ENCODE data around the gene PPP2R2C. TPM values are rescaled to one million over a fixed set of nuclear protein-coding genes. Genes with fewer than 3 reads are reported as not detected.
A peak's percentile ranks its signal among the peaks of the same experiment; 100 is the strongest.

The PPP2R2C gene
- polyA plus RNA-seq (2013, experiment 1 of 2): not detected
- polyA plus RNA-seq (2013, experiment 2 of 2): not detected

DNA sequence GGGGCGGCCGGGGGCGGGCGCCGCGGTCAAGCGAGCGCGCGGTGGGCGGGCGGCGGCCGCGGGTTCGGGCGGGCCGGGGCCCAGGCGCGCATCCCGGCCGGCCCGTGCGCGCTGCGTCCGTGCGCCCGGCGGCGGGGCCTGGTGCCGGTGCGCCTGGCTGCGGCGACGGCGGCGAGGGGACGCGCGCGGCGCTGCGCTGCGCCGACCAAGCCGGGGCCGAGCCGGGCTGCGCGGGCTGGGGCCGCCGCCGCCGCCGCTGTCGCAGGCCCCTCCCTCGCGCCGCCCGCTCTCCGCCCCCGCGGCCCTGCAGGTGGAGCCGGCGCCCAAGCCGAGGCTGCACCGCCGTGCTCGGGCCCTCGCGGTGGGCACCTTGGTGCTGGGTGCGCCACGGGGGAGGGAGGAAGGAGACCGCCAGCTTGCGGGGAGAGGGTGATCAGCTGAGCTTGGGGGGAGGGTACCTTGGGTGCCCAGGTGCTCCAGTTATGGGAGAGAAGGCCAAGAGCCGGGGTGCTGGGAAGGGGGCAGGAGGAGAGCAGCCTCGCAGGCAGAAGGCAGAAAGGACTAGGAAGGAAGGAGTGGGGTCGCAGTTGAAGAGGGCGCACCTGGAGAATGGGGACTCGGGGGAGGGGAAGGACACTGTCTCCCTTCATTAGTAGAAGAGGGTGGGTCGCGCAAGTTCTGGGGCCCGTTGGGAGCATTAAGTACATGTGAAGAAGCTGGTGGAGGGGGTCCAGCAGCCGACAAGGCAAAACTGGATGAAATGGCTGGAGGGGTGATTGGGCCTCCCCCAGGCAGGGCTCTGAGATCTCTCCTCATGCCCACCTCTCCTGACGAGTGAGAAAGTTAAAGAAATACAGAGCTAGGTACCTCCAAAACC lies at the start of gene PPP2R2C:
Gene PPP2R2C (minus strand): TSS at position 228 of the 877 bp plus-strand sequence. CDS start 385 bp downstream, outside the sequence.
- Histone ChIP-seq H3K4me3 (ENCODE audit: insufficient read depth in 1 of 2, low read depth in 1 of 2, low read length in 2 of 2) (peak within 1 kb of the TSS in 1 of 2 experiments; percentile 20), H2BK120ac (ENCODE audit: low read depth, low read length) (no peak within 1 kb of the TSS), H2BK5ac (ENCODE audit: low read depth, low read length, poor library complexity, severe bottlenecking) (no peak within 1 kb of the TSS), H2AK5ac (ENCODE audit: low read length, severe bottlenecking) (no peak within 1 kb of the TSS), H3K9me3 (ENCODE audit: control insufficient read depth, low read length) (no peaks in the 10 kb centered on the region), H2BK15ac (ENCODE audit: low read depth, poor library complexity, severe bottlenecking) (no peak within 1 kb of the TSS), H3K27me3 (ENCODE audit: control insufficient read depth in 1 of 2, insufficient read depth in 1 of 2, low read length in 2 of 2) (peaks cover 60 to 61% of the 10 kb centered on the region in 2 experiments), H3K4me2 (ENCODE audit: low read length, poor library complexity, severe bottlenecking) (peak within 1 kb of the TSS; percentile 8), H4K8ac (ENCODE audit: low read length) (no peak within 1 kb of the TSS), H3K27ac (ENCODE audit: low read length, poor library complexity, severe bottlenecking) (no peak within 1 kb of the TSS), H2BK12ac (ENCODE audit: low read length in 2 of 2) (no peak within 1 kb of the TSS), H3K9ac (ENCODE audit: low read length) (no peak within 1 kb of the TSS), H3K79me1 (replicated peaks; ENCODE audit: low read length, poor library complexity, severe bottlenecking) (no peaks in the 10 kb centered on the region), H3K4me1 (ENCODE audit: control insufficient read depth, insufficient read depth, low read depth, low read length) (peaks cover 16% of the 10 kb centered on the region), H2AFZ (ENCODE audit: low read depth, low read length) (no peak within 1 kb of the TSS), H3K4ac (ENCODE audit: low read depth in 1 of 2, low read length in 2 of 2) (no peak within 1 kb of the TSS), H3K23ac (ENCODE audit: low read length in 2 of 2) (no peak within 1 kb of the TSS), H3K14ac (ENCODE audit: low read length in 2 of 2) (no peak within 1 kb of the TSS), H4K91ac (ENCODE audit: low read length) (no peak within 1 kb of the TSS), H3K36me3 (ENCODE audit: control insufficient read depth in 1 of 2, insufficient read depth in 2 of 2, low read depth in 1 of 2, low read length in 2 of 2) (no peaks in the 10 kb centered on the region), H3K18ac (ENCODE audit: low read depth in 1 of 2, low read length in 2 of 2) (no peak within 1 kb of the TSS)
- 8% methylated on average over 30 of the region's 86 CpGs for WGBS
- no peak for DNase-seq

DNA sequence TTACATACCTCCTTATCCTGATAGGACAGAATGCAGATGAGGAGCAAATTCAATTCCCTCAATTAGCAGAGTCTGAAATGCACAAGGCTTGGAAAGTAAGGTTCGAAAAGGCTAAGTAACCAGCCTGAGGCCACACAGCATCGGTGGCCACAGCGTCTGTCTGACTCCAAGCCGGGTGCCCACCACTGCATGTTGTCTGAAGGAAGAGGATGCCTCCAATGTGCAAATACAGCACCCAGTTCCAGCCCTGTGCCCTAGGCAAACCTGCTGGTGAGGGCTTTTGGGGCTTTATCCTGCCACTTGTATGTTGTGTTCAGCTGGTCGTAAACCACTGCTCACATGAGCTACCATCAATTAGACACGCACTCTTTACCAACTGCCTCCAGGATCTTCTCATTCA lies 48.6 kb upstream of the PPP2R2C start:
- Histone ChIP-seq H3K4me2 (ENCODE audit: low read length, poor library complexity, severe bottlenecking) (no peak overlapping the region), H3K4ac (ENCODE audit: low read depth in 1 of 2, low read length in 2 of 2) (no peak overlapping the region), H4K8ac (ENCODE audit: low read length) (no peak overlapping the region), H3K18ac (ENCODE audit: low read depth in 1 of 2, low read length in 2 of 2) (no peak overlapping the region), H2BK5ac (ENCODE audit: low read depth, low read length, poor library complexity, severe bottlenecking) (no peak overlapping the region), H3K27ac (ENCODE audit: low read length, poor library complexity, severe bottlenecking) (no peak overlapping the region), H3K4me1 (ENCODE audit: control insufficient read depth, insufficient read depth, low read depth, low read length) (no peaks in the 10 kb centered on the region), H2AK5ac (ENCODE audit: low read length, severe bottlenecking) (no peak overlapping the region), H3K14ac (ENCODE audit: low read length in 2 of 2) (no peak overlapping the region), H3K27me3 (ENCODE audit: control insufficient read depth in 1 of 2, insufficient read depth in 1 of 2, low read length in 2 of 2) (peaks cover 0 to 31% of the 10 kb centered on the region in 2 experiments), H3K9me3 (ENCODE audit: control insufficient read depth, low read length) (no peaks in the 10 kb centered on the region), H3K79me1 (replicated peaks; ENCODE audit: low read length, poor library complexity, severe bottlenecking) (no peaks in the 10 kb centered on the region), H2BK15ac (ENCODE audit: low read depth, poor library complexity, severe bottlenecking) (no peak overlapping the region), H3K9ac (ENCODE audit: low read length) (no peak overlapping the region), H3K36me3 (ENCODE audit: control insufficient read depth in 1 of 2, insufficient read depth in 2 of 2, low read depth in 1 of 2, low read length in 2 of 2) (no peaks in the 10 kb centered on the region), H2BK120ac (ENCODE audit: low read depth, low read length) (no peak overlapping the region), H3K23ac (ENCODE audit: low read length in 2 of 2) (no peak overlapping the region), H4K91ac (ENCODE audit: low read length) (no peak overlapping the region), H2BK12ac (ENCODE audit: low read length in 2 of 2) (no peak overlapping the region), H2AFZ (ENCODE audit: low read depth, low read length) (no peak overlapping the region), H3K4me3 (ENCODE audit: insufficient read depth in 1 of 2, low read depth in 1 of 2, low read length in 2 of 2) (no peak overlapping the region)
- WGBS: 77% methylated on average over 6 of the region's 6 CpGs
- DNase-seq: no peak

DNA sequence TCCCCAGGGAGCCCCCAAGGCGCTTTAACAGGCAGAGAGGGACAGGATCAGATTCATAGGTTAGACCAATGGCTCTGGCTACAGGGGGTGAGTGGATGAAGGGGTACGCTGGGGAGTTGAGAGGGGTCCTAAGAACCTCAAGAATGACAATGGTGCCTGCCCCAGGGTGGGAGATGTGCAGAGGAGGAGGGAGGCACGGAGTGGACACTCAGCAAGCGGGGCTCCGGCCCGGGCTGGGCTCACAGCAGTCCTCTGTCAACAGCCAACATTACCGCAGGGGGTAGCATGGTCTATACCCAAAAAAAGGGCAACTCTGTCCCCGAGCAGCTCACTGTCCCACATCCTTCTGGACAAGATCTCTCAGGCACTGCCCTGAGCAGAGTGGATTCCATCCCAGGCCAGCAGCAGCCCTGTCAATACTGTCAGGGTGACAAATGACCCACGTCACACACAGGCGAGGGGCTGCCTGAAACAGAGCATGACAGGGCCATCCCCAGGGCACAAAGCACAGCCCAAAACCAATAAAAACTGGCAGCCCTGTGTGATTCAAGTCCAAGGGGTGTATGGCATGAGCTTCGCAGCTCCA lies 47.7 kb upstream of the PPP2R2C start:
- no peak overlapping the region for H3K14ac ChIP-seq (ENCODE audit: low read length in 2 of 2)
- no peak overlapping the region for H3K9ac ChIP-seq (ENCODE audit: low read length)
- no peaks in the 10 kb centered on the region for H3K4me1 ChIP-seq (ENCODE audit: control insufficient read depth, insufficient read depth, low read depth, low read length)
- H2BK120ac ChIP-seq (ENCODE audit: low read depth, low read length): no peak overlapping the region
- DNase-seq: no peak
- no peak overlapping the region for H2AK5ac ChIP-seq (ENCODE audit: low read length, severe bottlenecking)
- no peak overlapping the region for H3K4me3 ChIP-seq (ENCODE audit: insufficient read depth in 1 of 2, low read depth in 1 of 2, low read length in 2 of 2)
- H3K9me3 ChIP-seq (ENCODE audit: control insufficient read depth, low read length): no peaks in the 10 kb centered on the region
- no peak overlapping the region for H4K91ac ChIP-seq (ENCODE audit: low read length)
- 53% methylated on average over 11 of the region's 11 CpGs for WGBS
- H3K4ac ChIP-seq (ENCODE audit: low read depth in 1 of 2, low read length in 2 of 2): no peak overlapping the region
- no peak overlapping the region for H3K4me2 ChIP-seq (ENCODE audit: low read length, poor library complexity, severe bottlenecking)
- no peaks in the 10 kb centered on the region for H3K36me3 ChIP-seq (ENCODE audit: control insufficient read depth in 1 of 2, insufficient read depth in 2 of 2, low read depth in 1 of 2, low read length in 2 of 2)
- H3K27ac ChIP-seq (ENCODE audit: low read length, poor library complexity, severe bottlenecking): no peak overlapping the region
- H3K79me1 ChIP-seq (replicated peaks; ENCODE audit: low read length, poor library complexity, severe bottlenecking): no peaks in the 10 kb centered on the region
- H4K8ac ChIP-seq (ENCODE audit: low read length): no peak overlapping the region
- no peak overlapping the region for H2BK5ac ChIP-seq (ENCODE audit: low read depth, low read length, poor library complexity, severe bottlenecking)
- H3K27me3 ChIP-seq (ENCODE audit: control insufficient read depth in 1 of 2, insufficient read depth in 1 of 2, low read length in 2 of 2): peaks cover 0 to 27% of the 10 kb centered on the region in 2 experiments
- H3K23ac ChIP-seq (ENCODE audit: low read length in 2 of 2): no peak overlapping the region
- H2AFZ ChIP-seq (ENCODE audit: low read depth, low read length): no peak overlapping the region
- no peak overlapping the region for H2BK15ac ChIP-seq (ENCODE audit: low read depth, poor library complexity, severe bottlenecking)
- no peak overlapping the region for H2BK12ac ChIP-seq (ENCODE audit: low read length in 2 of 2)
- H3K18ac ChIP-seq (ENCODE audit: low read depth in 1 of 2, low read length in 2 of 2): no peak overlapping the region

DNA sequence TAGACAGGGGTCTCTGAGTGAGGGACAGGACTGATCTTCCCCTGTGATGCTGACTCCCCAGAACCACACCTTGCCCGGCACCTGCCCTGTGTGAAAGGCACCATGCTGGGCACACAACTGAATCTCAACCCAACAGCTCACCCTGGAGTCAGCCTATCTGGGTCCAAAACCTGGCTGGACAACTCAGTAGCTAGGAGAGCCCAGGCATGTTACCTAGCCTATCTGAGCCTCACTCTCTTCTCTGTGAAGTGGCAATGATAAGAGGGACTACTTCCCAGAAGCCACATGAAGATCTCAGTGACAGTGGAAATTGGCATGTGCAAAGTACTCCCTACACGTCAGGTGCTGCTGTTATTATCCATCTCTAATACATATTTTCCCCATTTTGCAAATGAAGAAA lies 44.8 kb upstream of the PPP2R2C start:
- Histone ChIP-seq H3K9ac (ENCODE audit: low read length) (no peak overlapping the region), H3K4ac (ENCODE audit: low read depth in 1 of 2, low read length in 2 of 2) (no peak overlapping the region), H3K4me3 (ENCODE audit: insufficient read depth in 1 of 2, low read depth in 1 of 2, low read length in 2 of 2) (no peak overlapping the region), H3K18ac (ENCODE audit: low read depth in 1 of 2, low read length in 2 of 2) (no peak overlapping the region), H3K23ac (ENCODE audit: low read length in 2 of 2) (no peak overlapping the region), H3K14ac (ENCODE audit: low read length in 2 of 2) (no peak overlapping the region), H3K79me1 (replicated peaks; ENCODE audit: low read length, poor library complexity, severe bottlenecking) (no peaks in the 10 kb centered on the region), H3K4me2 (ENCODE audit: low read length, poor library complexity, severe bottlenecking) (no peak overlapping the region), H2BK12ac (ENCODE audit: low read length in 2 of 2) (no peak overlapping the region), H2BK5ac (ENCODE audit: low read depth, low read length, poor library complexity, severe bottlenecking) (no peak overlapping the region), H3K4me1 (ENCODE audit: control insufficient read depth, insufficient read depth, low read depth, low read length) (no peaks in the 10 kb centered on the region), H2BK120ac (ENCODE audit: low read depth, low read length) (no peak overlapping the region), H4K8ac (ENCODE audit: low read length) (no peak overlapping the region), H4K91ac (ENCODE audit: low read length) (no peak overlapping the region), H2BK15ac (ENCODE audit: low read depth, poor library complexity, severe bottlenecking) (no peak overlapping the region), H2AFZ (ENCODE audit: low read depth, low read length) (no peak overlapping the region), H3K9me3 (ENCODE audit: control insufficient read depth, low read length) (no peaks in the 10 kb centered on the region), H3K36me3 (ENCODE audit: control insufficient read depth in 1 of 2, insufficient read depth in 2 of 2, low read depth in 1 of 2, low read length in 2 of 2) (no peaks in the 10 kb centered on the region), H2AK5ac (ENCODE audit: low read length, severe bottlenecking) (no peak overlapping the region), H3K27me3 (ENCODE audit: control insufficient read depth in 1 of 2, insufficient read depth in 1 of 2, low read length in 2 of 2) (peaks cover 0 to 25% of the 10 kb centered on the region in 2 experiments), H3K27ac (ENCODE audit: low read length, poor library complexity, severe bottlenecking) (no peak overlapping the region)
- DNase-seq: no peak
- WGBS: 89% methylated on average over 2 of the region's 2 CpGs
